SK-N-MC (cell line): Measurements from ENCODE around the gene CCDC187.

Source experiments
- DNase-seq: peaks from one replicate; pipeline ENCODE4 v3.0.0-alpha.2; 2011; ENCODE audit warnings: low read depth, low spot score
- H3K27ac ChIP-seq: fragments of 200-600 bp; sonication (generic); 2 replicates; pipeline ENCODE4 v1.5.1; 2016; ENCODE audit warnings: mixed run types
- H3K36me3 ChIP-seq: fragments of 200-600 bp; sonication (generic); 2 replicates; pipeline ENCODE4 v1.6.1; 2017; ENCODE audit warnings: antibody characterized with exemption, low read length, mixed read lengths; ENCODE audit not compliant: insufficient read depth
- H3K4me3 ChIP-seq: fragments of 200-600 bp; sonication (generic); 2 replicates; pipeline ENCODE4 v1.5.1; 2016
- H3K9ac ChIP-seq: fragments of 200-600 bp; sonication (generic); 2 replicates; pipeline ENCODE4 v1.8.0; 2017; ENCODE audit warnings: mixed run types, mixed read lengths; ENCODE audit not compliant: insufficient read length
- H3K9me3 ChIP-seq: fragments of 200-600 bp; sonication (generic); 2 replicates; pipeline ENCODE4 v1.6.1; 2017; ENCODE audit warnings: low read depth, mild to moderate bottlenecking, antibody characterized with exemption, low read length, moderate library complexity, mixed read lengths
- EZH2 ChIP-seq: fragments of 200-600 bp; sonication (generic); IDR thresholded peaks from one replicate; pipeline ENCODE4 v1.6.1; 2017; ENCODE audit warnings: antibody characterized with exemption
- FOXP2 ChIP-seq: optimal IDR thresholded peaks from 2 replicates; pipeline ENCODE3; 2011; ENCODE audit warnings: mild to moderate bottlenecking, moderate library complexity; ENCODE audit not compliant: insufficient read depth; ENCODE audit errors: extremely low read length, control extremely low read depth
- POLR2AphosphoS5 ChIP-seq: IDR thresholded peaks from 2 replicates; pipeline ENCODE4 v1.6.1; 2012; ENCODE audit warnings: mild to moderate bottlenecking, low read depth, low read length, borderline replicate concordance

Gene CCDC187

DNA sequence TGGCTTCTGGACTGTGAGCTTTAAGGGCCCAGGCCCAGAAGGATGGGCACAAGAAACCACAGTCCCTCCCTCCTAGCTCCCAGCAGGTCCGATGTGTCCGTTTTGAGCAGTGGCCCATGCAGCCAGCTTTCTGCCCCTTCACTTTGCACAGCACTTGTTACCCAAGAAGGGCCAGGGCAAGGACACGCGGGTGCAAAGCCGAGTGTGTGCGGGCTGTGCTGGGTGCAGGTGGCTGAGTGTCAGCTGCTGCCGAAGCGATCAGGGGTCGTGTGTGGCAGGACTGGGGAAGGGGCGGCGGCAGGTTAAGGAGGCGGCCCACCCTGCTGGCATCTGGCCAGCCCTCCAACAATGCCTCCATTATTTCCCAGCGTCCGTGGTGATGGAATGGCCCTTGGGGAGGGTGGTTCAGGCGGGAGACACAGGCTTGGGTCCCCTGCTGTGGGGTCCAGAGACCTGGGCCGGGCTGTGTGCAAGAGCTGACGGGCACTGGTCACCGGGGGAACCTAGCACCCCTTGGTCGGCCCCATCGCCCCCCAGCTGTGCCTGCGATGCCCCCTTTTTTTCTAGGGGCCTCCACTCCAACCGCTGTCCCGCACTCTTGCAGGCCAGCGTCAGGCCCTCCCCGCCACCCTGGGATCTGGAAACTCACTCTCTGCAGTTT lies 99.6 kb downstream of the CCDC187 start:
- Histone ChIP-seq H3K36me3 (no peaks in the 10 kb centered on the region; the same call in 1 of the 2 replicates), H3K9me3 (no peaks in the 10 kb centered on the region), H3K4me3 (no peak overlapping the region), H3K27ac (no peak overlapping the region), H3K9ac (no peak overlapping the region)
- TF ChIP-seq FOXP2 (no peak), EZH2 (no peak), POLR2AphosphoS5 (no peak)
- no peak for DNase-seq

DNA sequence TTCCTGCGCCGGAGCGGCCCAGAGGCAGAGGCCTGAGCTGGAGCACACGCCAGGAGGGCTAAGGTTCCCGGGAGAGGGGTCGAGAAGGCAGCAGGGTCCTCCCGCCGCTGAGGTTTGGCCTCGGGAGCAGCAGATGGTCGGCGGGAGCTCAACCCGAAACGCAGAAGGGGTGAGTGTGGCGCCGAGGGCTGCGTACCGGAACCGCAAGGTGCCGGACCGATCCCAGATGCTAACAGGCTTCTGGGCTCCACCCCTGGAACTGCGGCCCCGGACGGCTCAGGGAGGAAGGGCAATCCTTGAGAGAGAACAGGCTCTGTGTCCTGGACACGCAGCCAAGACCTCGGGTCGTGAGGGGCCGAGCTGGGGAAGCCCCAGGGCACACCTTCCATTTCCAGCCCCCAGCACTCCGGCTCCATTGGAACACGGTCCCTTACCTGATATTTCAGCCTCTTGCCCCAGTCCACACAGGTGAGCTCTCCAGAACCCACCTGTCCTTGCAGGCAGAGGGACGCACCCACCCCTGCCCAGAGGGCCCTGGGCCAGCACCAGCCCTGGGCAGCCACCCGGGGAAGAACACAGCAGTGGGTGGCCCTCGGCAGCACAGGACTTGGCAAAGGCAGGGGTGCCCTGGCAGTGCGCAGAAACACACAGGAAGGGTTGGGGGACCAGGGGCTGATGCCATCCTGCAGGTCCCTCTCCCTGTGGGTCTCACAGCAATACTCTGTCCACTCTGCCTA lies 100.3 kb downstream of the CCDC187 start:
- no peak overlapping the region for H3K4me3 ChIP-seq
- H3K9me3 ChIP-seq: no peaks in the 10 kb centered on the region
- no peak for DNase-seq
- TF ChIP-seq EZH2: no peak
- no peak for TF ChIP-seq POLR2AphosphoS5
- no peak for TF ChIP-seq FOXP2
- no peak overlapping the region for H3K9ac ChIP-seq
- H3K27ac ChIP-seq: no peak overlapping the region
- H3K36me3 ChIP-seq: no peaks in the 10 kb centered on the region; the same call in 1 of the 2 replicates

DNA sequence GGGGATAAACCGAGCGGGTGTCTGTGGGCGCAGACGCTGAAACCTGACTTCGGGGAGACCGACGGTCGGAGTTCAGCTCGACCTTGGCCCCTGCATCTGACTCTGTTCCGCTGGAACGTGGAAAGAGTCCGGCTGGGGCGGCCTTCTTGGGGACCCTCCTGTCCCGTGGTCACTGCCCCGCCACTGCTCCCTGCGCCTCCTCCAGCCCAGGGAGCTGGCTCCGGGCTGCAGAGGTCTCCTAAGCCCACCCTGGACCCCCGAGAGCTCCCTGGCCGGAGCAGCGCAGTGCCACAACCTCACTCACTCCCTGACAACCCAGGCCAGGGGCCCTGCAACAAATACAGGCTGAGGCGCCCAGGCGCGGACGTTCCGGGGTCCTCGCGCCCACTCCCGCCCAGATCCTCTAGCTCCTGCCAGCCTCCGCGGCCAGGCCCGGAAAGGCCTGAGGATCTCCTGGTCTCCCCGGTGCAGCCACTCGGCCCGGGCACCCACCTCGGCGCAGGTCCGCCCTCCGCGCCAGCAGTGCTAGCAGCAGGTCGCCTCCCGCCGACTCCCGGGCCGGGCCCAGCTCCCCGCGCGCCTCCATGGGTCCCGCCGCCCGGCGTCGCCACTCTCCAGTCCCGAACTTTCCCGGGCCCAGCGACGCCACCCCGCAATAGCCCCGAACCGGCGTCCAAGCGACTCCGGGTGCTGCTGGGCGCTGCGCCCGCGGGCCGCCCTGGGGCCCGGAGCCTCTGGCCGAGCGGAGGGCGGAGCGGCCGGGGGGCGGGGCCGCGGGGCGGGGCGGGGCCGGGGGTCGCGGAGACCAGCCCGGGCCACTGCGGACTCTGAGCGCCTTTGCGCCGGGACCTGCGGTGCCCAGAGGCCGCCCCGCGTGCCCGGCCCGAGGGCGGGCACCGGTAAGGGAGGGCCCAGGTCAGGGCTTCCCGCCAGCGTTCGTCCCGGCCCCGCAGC lies 101.2 kb downstream of the CCDC187 start:
- no peak overlapping the region for H3K4me3 ChIP-seq
- no peak for DNase-seq
- H3K9ac ChIP-seq: no peak overlapping the region
- TF ChIP-seq POLR2AphosphoS5 (no peak), FOXP2 (no peak), EZH2 (no peak)
- H3K9me3 ChIP-seq: no peaks in the 10 kb centered on the region
- no peak overlapping the region for H3K27ac ChIP-seq
- no peaks in the 10 kb centered on the region for H3K36me3 ChIP-seq

DNA sequence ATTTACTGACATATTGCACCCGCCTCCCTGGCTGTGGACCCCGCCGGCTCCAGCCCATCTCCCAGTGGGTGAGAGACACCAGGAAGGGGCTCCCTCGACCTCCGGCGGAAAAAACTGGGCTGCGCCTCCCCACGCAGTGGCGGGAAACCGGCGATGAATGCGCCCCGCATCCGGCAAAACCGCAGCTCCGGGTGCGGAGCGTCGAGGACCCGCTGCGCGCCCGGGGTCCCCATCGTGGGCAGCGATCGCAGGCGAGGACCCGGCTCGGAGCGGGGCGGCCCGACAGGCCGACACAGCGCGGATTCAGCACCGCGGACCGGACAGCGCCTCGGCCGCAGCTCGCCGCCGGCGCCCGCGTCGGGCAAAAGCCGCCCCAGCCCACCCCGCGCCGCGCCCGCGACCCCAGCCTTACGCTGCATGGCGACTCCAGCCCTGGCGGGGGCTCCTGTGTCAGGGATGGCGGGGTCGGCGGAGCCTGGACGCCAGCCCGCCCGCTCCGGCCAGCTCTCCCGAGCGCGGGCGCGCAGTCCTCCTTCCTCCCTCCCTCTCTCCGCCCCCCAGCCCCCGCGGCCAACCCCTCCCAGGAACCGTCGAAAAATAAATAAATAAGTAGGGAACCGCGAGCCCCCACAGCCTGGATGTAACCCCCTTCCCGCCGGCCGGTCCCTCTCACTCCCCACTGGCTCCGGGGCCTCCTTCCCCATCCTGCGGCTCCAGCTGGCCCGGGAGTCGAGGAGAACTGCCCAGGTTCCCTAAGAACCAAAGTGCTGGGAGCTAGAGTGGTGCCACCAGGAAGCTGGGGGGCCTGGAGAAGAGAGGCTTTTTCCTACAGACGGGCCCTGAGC lies 102.1 kb downstream of the CCDC187 start:
- H3K4me3 ChIP-seq: no peak overlapping the region
- H3K36me3 ChIP-seq: no peaks in the 10 kb centered on the region
- no peak overlapping the region for H3K27ac ChIP-seq
- H3K9me3 ChIP-seq: no peaks in the 10 kb centered on the region
- no peak for DNase-seq
- H3K9ac ChIP-seq: no peak overlapping the region
- TF ChIP-seq FOXP2 (no peak), POLR2AphosphoS5 (no peak), EZH2 (no peak)

DNA sequence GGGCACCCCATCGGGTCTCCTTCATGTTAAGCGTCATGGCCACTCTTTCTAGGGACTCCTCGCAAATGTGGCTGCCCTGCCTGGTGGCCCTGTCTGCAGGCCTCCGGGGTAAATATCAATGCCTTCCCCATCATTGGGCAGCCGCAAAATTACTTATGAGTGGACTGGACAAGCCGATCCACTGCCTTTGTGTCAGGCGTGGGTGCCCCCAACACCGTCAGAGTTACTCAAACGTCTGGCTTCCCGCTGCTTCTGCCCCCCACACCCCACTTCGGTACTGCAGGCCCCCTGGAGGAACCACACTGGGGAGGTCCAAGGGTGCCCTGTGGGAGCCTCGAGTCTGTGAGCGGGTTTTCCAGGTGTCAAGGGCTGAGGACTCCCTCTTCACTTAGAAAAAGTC lies 102.7 kb downstream of the CCDC187 start:
- H3K36me3 ChIP-seq: no peaks in the 10 kb centered on the region
- no peaks in the 10 kb centered on the region for H3K9me3 ChIP-seq
- TF ChIP-seq EZH2: peak; percentile 29
- TF ChIP-seq POLR2AphosphoS5: no peak
- no peak for TF ChIP-seq FOXP2
- no peak overlapping the region for H3K4me3 ChIP-seq
- H3K9ac ChIP-seq: no peak overlapping the region
- no peak for DNase-seq
- H3K27ac ChIP-seq: no peak overlapping the region

DNA sequence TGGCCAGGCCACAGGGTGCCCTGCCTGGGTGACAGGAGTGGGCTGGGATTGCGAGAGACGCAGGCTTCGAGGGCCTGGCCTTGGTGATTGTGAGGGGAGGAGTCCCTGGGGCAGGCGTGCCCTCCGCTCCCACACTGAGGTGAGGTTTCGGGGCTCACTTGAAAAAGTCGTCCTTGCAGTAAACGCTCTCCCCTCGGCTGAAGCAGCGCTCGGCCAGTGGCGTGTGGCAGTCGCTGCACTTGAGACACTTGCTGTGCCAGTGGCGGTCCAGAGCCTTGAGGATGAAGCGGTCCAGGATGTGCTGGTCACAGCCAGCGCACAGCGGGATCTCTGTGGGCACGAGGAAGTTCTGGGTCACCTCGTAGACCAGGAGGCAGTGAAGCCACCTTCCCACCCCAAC lies 103.5 kb downstream of the CCDC187 start:
- H3K9me3 ChIP-seq: no peaks in the 10 kb centered on the region
- no peak overlapping the region for H3K27ac ChIP-seq
- H3K4me3 ChIP-seq: no peak overlapping the region
- no peak overlapping the region for H3K9ac ChIP-seq
- DNase-seq: no peak
- TF ChIP-seq FOXP2 (no peak), POLR2AphosphoS5 (no peak)
- no peaks in the 10 kb centered on the region for H3K36me3 ChIP-seq
